PC-3 (cell line): ENCODE measurements around the gene PIM3.

Experiments used
- CTCF ChIP-seq: fragments of 300-600 bp; sonication (generic); conservative IDR thresholded peaks from 2 replicates; pipeline ENCODE4 v1.5.1; 2017; ENCODE audit warnings: antibody characterized with exemption, low read depth, mild to moderate bottlenecking, low read length
- EZH2 ChIP-seq: fragments of 300-600 bp; sonication (generic); IDR thresholded peaks from one replicate; pipeline ENCODE4 v1.6.1; 2017; ENCODE audit warnings: antibody characterized with exemption, mild to moderate bottlenecking, low read length; ENCODE audit not compliant: unreplicated experiment

GRCh38 chr22:49936973-49937757 lies 23.4 kb upstream of the PIM3 start:
- no peak for TF ChIP-seq CTCF
- TF ChIP-seq EZH2: no peak
